ENCODE data around the gene SYT6. TPM values are rescaled to one million over a fixed set of nuclear protein-coding genes. Genes with fewer than 3 reads are reported as not detected.

Gene SYT6
- total and polyA plus RNA-seq, 10 of the 15 experiments (the other 5 are each of a cell fraction or from before 2014, with no cell fraction given), result 0.05 to 0.39 TPM; not detected in 8

GRCh38 chr1:114181356-114181755, 27.7 kb upstream of the SYT6 start:
- no peaks in the 10 kb centered on the region for H3K27me3 ChIP-seq (replicated peaks in 1 of 2; ENCODE audit: control insufficient read depth in 2 of 2, insufficient read depth in 2 of 2, low read length in 1 of 2)
- H3K79me2 ChIP-seq (ENCODE audit: control insufficient read depth, insufficient read depth, low read length), result no peaks in the 10 kb centered on the region
- WGBS (ENCODE audit: insufficient coverage, insufficient replicate concordance, low lambda C conversion rate, missing lambda C conversion rate), result 25% methylated on average over 4 of the region's 4 CpGs
- no peak overlapping the region for H3K4me3 ChIP-seq
- RAD21 ChIA-PET (ENCODE audit: unreplicated experiment), result no interaction called here
- H3K9ac ChIP-seq (ENCODE audit: control insufficient read depth, insufficient read depth, low read length), result no peak overlapping the region
- no peak overlapping the region for H3K4me2 ChIP-seq (ENCODE audit: control insufficient read depth, insufficient read depth)
- FAIRE-seq (no peak), DNase-seq (ENCODE audit: low read depth, low spot score) (no peak), ATAC-seq (no peak)
- no peaks in the 10 kb centered on the region for H3K36me3 ChIP-seq (ENCODE audit: control insufficient read depth in 2 of 2, insufficient read depth in 2 of 2, low read length in 1 of 2)
- H3K9me3 ChIP-seq (replicated peaks; ENCODE audit: control insufficient read depth, insufficient read depth, low read length), result no peaks in the 10 kb centered on the region
- intact Hi-C loops (cut with micrococcal nuclease; ENCODE audit: unreplicated experiment), result no loop called here
- POLR2A ChIA-PET, result no interaction called here
- CTCF ChIA-PET, result no interaction called here
- in situ Hi-C loops (cut with MboI), result no loop called here
- H4K20me1 ChIP-seq (ENCODE audit: control insufficient read depth, insufficient read depth), result no peaks in the 10 kb centered on the region
- no peaks in the 10 kb centered on the region for H3K4me1 ChIP-seq (ENCODE audit: control insufficient read depth, insufficient read depth, low read length)
- no TSS peak for BruUV-seq (replicated peaks)
- H2AFZ ChIP-seq (ENCODE audit: control insufficient read depth, low read depth, low read length), result no peak overlapping the region
- SMC1A ChIA-PET (ENCODE audit: uncharacterized antibody, unreplicated experiment), result no interaction called here
- H3K27ac ChIP-seq (ENCODE audit: control insufficient read depth, insufficient read depth), result no peak overlapping the region
- TF ChIP-seq, protein P1, sequence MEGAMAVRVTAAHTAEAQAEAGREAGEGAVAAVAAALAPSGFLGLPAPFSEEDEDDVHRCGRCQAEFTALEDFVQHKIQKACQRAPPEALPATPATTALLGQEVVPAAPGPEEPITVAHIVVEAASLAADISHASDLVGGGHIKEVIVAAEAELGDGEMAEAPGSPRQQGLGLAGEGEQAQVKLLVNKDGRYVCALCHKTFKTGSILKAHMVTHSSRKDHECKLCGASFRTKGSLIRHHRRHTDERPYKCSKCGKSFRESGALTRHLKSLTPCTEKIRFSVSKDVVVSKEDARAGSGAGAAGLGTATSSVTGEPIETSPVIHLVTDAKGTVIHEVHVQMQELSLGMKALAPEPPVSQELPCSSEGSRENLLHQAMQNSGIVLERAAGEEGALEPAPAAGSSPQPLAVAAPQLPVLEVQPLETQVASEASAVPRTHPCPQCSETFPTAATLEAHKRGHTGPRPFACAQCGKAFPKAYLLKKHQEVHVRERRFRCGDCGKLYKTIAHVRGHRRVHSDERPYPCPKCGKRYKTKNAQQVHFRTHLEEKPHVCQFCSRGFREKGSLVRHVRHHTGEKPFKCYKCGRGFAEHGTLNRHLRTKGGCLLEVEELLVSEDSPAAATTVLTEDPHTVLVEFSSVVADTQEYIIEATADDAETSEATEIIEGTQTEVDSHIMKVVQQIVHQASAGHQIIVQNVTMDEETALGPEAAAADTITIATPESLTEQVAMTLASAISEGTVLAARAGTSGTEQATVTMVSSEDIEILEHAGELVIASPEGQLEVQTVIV (IDR thresholded peaks at IDR 0.05; ENCODE audit: borderline replicate concordance, partially characterized antibody), result no peak
- TF ChIP-seq, protein P2, sequence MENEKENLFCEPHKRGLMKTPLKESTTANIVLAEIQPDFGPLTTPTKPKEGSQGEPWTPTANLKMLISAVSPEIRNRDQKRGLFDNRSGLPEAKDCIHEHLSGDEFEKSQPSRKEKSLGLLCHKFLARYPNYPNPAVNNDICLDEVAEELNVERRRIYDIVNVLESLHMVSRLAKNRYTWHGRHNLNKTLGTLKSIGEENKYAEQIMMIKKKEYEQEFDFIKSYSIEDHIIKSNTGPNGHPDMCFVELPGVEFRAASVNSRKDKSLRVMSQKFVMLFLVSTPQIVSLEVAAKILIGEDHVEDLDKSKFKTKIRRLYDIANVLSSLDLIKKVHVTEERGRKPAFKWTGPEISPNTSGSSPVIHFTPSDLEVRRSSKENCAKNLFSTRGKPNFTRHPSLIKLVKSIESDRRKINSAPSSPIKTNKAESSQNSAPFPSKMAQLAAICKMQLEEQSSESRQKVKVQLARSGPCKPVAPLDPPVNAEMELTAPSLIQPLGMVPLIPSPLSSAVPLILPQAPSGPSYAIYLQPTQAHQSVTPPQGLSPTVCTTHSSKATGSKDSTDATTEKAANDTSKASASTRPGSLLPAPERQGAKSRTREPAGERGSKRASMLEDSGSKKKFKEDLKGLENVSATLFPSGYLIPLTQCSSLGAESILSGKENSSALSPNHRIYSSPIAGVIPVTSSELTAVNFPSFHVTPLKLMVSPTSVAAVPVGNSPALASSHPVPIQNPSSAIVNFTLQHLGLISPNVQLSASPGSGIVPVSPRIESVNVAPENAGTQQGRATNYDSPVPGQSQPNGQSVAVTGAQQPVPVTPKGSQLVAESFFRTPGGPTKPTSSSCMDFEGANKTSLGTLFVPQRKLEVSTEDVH (IDR thresholded peaks at IDR 0.05; ENCODE audit: low read depth, partially characterized antibody), result no peak
- TF ChIP-seq ASH2L (IDR thresholded peaks at IDR 0.05; ENCODE audit: borderline replicate concordance, low read depth) (no peak), ZBTB33 (IDR thresholded peaks at IDR 0.05) (no peak), CHD1 (IDR thresholded peaks at IDR 0.05; ENCODE audit: low read depth, low read length) (no peak), ZBTB4 (CRISPR knock-in tag; IDR thresholded peaks at IDR 0.05) (no peak), RUNX3 (IDR thresholded peaks at IDR 0.05; ENCODE audit: low read length) (no peak), ZNF217 (IDR thresholded peaks at IDR 0.05) (no peak), SUPT20H (IDR thresholded peaks at IDR 0.05; ENCODE audit: borderline replicate concordance, control insufficient read depth, low read depth, low read length) (no peak), POU2F2 (IDR thresholded peaks at IDR 0.05; ENCODE audit: borderline replicate concordance, low read depth, low read length) (no peak), RFX5 (IDR thresholded peaks at IDR 0.05; ENCODE audit: low read depth, low read length) (no peak)
- TF ChIP-seq, protein P3, sequence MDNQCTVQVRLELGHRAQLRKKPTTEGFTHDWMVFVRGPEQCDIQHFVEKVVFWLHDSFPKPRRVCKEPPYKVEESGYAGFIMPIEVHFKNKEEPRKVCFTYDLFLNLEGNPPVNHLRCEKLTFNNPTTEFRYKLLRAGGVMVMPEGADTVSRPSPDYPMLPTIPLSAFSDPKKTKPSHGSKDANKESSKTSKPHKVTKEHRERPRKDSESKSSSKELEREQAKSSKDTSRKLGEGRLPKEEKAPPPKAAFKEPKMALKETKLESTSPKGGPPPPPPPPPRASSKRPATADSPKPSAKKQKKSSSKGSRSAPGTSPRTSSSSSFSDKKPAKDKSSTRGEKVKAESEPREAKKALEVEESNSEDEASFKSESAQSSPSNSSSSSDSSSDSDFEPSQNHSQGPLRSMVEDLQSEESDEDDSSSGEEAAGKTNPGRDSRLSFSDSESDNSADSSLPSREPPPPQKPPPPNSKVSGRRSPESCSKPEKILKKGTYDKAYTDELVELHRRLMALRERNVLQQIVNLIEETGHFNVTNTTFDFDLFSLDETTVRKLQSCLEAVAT (IDR thresholded peaks at IDR 0.05), result no peak

All from GM12878 (cell line).